UCSD-AML1 (cell line): Measurements from ENCODE around the gene EVA1C.
"Not testable (repeated sequence)": the region's sequence is repeated elsewhere in the genome, so short reads cannot be mapped to it uniquely, and the experiment has no call there.

Experiments used
- DNase-seq: peaks from one replicate; lab custom pipeline; 2025; ENCODE audit not compliant: unreplicated experiment; lab: John Stamatoyannopoulos, UW

The EVA1C gene

DNA sequence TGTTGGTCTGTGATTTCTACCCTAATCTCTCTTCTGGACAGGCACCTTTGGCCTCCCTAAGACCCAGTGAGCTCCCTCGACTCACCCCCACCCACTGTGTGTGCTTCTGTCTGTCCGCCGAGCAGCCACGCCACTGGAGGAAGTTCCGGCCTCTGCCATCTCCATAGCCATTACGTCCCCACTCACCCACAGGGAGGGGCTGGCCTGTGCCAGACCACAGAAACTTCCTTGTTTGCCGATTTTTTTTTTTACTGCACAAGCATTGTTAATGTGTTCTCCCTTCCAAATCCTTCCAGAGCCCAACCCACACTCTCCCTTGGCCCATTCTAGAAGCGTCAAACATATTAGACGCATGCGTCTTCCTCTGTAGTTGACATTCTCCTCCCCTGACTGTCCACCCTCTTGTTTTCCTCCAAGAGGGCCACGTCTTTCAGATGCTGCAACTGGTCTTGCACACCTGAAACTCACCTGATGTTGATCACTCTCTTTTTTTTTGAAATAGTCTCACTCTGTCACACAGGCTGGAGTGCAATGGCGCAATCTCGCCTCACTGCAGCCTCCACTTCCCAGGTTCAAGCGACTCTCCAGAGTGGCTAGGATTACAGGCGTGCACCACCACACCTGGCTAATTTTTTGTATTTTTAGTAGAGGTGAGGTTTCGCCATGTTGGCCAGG lies 72.3 kb downstream of the EVA1C start:
- peak; percentile 54 for DNase-seq

DNA sequence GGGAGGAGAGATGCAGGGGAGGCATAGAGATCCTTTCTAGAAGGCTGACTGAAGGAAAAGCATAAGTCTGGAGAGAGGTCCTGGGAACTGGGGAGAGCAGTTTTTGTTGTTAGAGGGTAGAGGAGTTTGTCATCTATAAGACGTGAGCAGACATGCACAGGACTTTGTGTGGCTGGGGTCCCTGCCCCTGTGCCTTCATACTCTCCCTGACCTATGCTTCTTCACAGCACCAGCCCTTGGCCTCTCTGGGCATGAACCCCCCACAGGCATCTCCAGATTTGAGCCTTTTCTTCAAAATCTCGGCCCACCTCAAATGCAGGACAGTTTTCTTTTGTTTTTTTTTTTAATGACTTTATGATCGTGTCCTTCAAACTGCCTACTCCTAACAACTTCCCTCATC lies 79.9 kb downstream of the EVA1C start:
- no peak for DNase-seq

DNA sequence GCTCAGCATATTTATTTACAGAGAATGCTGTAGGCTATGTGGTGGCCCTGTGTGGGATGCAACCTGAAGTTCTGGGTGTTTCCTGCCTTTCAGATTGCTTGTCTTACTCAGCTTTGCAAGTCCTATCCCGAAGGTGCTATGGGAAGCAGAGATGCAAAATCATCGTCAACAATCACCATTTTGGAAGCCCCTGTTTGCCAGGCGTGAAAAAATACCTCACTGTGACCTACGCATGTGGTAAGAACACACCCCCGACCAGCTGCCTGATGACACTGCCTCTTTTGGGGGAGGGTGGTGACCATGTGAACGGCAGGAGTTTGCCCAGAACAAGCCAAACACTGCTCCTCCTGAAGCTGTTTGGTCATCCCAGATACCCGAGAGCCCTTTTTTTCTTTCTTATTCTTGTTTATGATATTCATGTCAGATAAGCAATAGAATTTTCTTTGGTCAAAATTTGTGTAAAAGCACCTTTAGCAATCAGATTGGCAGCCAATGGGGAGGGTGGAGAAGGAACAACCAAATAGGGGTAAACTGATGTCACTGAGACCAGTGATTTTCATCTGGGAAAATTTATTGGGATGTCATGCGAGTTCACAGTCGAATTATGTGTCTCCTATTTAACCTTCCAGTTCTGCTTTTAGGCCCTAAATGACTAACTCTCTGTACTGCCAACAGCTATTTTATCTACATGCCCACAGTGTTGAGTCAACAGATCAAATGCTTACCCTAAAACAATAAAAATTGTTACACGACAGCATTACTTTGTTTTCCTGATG lies 82.6 kb downstream of the EVA1C start:
- no peak for DNase-seq

DNA sequence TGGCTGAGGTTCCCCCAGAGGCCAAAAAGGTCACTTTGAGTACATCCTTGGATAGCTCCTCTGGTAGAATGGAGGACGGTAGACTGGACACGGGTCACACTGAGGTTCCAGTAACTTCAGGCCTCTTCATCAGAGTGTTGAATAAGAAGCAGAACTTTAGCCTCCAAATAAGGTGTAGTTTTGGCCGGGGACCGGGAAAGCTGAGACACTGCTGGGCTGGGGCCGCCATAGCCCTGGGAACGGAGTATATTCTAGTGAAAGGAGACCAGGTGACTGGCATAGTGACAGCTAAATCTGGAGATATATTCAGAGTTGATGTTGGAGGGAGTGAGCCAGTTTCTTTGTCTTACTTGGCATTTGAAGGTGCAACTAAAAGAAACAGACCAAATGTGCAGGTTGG lies 84.1 kb downstream of the EVA1C start:
- DNase-seq, result no peak

DNA sequence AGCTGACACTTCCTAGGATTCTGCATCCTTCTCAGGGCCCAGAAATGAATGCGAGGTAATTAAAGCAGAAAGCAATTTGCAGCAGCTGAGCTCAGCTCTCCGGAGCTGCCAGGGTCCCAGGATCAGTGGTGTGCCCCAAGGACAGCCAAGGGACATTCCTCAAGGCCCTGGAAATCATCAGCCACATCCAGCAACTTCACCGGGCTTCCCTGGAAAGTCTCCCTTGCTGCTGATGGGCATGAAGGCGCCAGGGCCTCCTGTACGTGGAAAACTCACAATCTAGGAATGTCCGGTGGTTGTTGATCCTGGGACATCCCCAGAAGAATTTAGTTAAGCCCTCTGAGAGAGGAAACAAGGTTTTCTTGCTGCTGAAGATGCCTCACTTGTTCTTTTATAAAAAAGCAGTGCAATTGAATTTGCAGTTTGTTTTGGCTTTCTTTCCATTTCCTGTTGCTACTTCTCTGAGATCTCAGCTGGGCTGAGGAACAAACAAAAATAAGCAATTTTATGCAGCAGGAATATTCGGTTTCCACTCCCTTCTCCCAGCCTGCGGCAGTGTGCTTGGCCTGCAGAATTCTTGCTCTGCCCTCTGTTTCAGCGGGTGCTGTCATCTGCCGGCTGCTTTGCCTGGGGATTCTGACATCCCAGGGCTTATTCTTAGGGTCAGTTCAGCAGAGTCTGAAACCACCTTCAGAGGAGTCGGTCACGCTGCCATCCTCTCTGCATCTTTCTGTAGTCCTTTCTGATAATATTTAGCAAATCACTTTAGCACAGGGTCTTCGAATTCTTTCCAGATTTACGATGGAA lies 86.9 kb downstream of the EVA1C start:
- DNase-seq, result no peak

DNA sequence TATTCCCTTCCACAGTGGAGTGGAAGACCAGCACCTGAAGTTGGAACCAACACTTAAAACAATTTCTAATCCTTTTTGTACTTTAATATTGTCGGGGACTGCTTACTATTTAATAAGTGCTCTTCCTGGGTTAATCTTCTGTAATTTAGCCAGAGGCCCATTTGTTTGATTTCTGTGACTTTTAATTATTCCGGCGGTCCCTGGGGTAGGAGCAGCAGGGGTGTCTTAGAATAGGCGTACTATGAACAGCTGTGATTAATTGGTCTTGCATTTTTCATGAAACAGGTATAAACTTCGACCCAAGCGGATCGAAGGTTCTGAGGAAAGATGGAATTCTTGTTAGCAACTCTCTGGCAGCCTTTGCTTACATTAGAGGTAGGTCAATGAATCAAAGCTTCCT lies 91.1 kb downstream of the EVA1C start:
- not testable (repeated sequence) for DNase-seq

DNA sequence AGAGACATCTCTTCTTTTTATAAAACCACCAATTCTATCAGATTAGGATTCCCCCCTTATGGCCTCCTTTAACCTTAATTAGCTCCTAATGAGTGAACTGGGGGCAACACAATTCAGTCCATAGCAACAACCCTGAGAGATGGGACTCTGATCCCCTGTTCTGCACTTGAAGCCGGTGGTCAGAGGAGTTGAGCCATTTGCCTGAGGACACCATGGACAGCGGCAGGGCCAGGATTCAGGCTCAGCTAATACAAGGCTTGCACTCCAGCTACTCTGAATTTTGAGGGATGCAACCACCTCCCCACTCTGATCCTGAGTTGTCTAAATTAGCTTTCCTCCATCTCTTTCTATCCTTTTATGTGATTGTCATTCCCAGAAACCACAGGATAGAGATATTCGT lies 93.3 kb downstream of the EVA1C start:
- DNase-seq, result not testable (repeated sequence)

DNA sequence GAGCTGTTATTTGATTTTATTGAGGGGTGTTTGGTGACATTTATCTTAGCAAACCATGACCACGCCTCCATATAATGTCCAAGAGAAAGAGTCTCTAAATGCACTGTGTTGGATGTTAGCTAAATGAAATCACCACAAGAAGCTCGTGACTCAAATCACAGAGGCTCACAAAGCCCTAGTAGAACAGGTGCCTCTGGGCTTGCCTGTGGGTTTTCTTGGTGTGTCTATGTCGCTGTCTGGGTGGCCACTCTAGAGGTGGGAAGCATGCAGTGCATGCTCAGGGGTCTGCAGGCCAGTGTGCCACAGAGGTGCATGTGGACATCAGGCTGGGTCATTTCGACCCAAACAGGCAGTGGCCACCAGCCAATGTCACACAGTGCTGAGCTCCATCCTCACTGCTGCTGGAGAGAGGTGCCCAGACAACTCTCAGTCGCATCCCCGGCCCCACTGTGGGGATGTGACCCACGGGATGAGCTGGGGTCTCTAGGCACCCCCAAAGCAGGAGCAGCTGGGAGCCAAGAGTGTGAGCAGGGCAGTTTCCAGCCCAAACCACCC lies 94.0 kb downstream of the EVA1C start:
- DNase-seq, result not testable (repeated sequence)

DNA sequence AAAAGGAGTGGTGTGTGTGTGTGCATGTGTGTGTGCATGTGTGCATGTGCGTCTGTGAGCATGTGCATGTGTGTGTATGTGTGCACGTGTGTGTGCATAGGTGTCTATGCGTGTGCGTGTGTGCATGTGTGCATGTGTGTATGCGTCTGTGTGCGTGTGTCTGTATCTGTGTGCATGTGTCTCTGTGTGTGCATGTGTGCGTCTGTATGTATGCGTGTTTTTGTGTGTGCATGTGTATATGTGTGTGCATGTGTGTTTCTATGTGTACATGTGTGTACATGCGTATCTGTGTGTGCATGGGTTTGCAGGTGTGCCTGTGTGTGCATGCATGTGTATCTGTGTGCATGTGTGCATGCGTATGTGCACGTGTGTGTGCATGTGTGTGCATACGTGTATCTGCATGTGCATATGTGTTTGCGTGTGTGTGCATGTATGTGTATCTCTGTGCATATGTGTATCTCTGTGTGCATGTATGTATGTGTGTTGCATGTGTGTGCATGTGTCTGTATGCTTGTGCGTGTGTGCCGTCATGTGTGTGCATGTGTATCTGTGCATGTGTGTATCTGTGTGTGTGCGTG lies 94.9 kb downstream of the EVA1C start:
- DNase-seq, result no peak

DNA sequence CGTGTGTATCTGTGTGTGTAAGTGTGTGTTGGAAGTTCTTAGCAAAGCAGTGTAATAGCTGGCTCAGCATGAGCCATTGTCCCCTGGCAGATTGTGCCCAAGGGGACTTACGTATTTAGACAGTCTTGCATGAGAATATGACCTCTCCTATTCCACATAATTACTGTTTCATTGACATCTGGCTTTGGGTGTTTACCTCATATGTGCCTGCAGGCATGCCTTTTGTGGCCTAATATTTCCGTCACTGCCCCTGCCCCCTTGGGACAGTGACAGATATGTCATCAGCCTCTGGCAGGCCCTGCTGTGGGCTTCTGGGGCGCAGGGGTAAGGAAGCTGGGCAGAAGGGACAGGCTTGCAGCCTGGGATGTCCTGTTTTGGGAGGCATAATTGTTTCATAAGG lies 95.5 kb downstream of the EVA1C start:
- DNase-seq, result not testable (repeated sequence)

DNA sequence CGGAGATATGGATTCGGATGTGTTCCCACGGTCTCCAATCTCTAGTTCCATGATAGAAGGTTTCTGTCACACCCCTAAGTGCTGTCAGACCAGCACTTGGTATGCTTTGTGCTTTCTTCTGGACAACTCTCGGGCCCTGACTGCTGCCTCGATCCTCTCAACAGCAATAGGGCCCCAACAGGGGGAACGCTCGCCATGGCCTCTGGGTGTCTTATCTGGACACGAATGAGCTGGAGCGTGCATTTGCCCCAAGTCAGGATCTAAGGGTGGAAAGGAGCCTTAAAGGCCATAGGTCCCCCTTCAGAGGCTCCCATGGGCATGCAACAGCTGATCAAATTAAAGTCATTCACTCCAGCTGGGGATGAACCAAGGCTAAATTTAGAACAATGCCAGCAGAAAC lies 96.1 kb downstream of the EVA1C start:
- DNase-seq, result no peak

DNA sequence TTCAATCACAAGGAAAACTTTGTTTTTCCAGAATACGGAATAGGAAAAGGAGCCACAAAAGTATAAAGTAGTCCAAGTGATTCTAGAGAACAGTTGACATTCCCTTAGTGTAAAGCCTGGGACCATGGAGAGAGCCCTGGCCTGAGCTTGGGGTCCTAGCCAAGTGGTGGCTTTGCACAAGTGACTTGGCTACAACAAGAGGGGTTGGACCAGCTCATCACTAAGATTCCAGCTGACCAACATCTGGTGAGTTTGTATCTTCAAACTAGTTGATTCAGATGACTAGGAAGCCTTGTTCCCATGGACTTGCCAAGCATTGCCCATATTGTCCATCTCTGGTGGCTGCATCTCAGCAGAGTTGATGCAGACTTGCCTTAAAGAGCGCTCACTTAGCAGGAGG lies 96.5 kb downstream of the EVA1C start:
- DNase-seq, result not testable (repeated sequence)

DNA sequence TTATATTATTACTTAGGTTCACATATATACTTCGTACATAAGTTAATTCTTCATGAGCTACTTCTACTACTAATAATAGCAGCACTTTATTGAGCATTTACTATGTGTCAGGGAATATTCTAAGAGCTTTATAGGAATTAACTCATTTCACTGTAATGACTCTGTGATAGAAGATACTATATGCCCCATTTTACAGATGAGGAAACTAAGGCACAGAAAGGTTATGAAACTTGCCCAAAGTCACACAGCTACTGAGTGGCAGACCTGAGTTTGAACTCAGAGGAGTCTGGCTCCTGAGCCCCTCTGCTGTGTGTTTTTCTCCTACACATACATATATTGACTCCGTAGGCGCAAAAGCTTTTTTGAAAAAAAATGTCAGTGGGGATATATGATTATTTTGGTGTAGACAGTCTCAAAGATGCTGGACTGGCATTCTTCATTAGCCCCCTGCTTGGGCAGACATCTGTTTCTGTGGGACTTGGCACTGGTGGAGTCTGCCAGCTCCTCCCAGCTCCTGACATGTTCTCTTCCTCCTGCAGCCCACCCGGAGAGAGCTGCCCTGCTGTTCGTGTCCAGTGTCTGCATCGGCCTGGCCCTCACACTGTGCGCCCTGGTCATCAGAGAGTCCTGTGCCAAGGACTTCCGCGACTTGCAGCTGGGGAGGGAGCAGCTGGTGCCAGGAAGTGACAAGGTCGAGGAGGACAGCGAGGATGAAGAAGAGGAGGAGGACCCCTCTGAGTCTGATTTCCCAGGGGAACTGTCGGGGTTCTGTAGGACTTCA lies 102.0 kb downstream of the EVA1C start:
- DNase-seq, result no peak

DNA sequence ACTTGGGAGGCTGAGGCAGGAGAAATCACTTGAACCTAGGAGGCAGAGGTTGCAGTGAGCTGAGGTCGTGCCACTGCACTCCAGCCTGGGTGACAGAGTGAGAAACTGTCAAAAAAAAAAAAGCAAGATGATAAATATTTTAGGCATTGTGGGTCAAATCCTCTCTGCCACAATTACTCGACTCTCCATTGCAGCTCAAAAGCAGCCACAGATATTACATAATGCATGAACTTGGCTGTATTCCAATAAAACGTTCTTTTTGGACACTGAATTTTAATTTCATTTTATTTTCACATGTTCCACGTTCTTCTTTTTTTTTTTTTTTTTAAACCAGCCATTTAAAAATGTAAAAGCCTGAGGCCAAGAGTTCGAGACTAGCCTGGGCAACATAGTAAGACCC lies 103.4 kb downstream of the EVA1C start:
- no peak for DNase-seq

DNA sequence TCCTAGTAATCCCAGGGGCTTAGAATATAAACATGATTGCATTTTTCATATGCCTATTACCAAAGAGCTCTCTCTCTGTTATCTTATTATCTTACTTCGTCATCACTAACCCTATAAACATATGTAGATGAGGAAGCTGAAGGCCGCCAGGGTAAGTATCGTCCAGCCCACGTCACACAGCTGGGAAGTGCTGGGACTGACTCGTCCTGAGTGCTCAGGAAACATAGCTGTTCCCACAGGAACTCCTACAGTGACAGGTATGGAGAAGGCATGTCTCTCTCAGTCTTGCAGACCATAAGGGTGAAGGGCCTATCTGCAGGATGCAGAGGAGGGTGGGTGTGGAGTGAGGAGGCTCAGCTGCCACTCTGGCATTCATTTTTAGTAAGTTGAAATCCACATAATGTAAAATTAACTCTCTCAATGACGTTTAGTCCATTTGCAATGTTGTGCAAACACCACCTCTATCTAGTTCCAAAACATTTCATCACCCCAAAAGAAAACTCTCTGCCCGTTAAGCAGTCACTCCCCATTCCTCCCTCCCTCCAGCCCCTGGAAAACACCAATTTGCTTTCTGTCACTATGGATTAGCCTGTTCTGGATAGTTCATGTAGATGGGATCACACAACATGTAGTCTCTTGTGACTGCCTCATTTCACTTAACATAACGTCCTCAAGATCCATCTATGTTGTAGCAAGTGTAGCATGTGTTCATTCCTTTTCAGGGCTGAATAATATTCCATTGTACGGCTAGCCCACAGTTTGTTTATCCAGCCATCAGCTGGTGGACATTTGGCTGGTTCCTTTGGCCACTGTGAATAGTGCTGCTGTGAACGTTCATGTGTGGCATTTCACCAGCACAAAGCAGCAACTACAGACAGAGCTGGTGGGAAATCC lies 104.5 kb downstream of the EVA1C start:
- DNase-seq, result peak; percentile 40

DNA sequence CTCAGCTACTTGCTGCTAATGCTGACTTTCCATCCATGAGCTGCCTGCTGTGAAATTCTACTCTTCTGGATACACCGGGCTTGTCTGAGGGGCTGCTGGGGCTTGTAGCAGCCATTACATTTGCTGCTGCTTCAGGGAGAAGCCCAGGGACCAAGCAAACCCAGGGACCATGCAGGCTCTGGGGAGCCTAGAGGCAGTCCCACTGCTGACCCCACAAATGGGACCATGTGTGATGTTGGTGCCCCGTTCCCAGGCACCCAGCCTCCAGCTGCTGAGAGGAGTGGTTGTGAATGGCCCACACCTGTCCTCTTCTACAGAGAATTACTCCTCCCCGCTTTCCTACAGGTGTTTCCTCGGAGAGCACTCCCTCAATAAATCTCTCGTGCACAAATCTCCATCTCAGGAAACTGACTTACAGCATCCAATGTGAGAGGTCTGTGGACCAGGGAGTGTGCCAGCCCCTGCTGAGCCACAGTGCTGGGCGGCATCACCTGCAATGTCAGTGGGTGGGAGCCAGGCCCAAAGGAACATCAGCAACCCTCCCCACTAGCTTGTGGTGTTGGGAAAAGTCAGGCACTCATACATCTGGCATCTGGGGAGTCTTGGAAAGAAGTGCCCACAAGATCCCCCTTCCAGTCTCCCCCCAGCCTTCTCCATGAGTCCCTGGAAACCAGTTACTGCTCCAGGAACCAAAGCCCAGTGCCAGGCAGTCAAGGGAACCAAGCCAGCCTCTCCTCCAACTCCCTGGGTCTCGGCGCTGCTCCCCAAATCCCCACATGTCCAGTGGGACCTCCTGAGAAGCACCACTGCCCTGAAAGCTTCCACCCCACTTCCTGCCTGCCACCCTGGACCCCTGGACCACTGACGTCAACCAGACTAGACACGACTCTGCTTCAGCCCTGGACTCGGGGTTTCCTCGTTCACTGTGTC lies 107.7 kb downstream of the EVA1C start:
- no peak for DNase-seq

DNA sequence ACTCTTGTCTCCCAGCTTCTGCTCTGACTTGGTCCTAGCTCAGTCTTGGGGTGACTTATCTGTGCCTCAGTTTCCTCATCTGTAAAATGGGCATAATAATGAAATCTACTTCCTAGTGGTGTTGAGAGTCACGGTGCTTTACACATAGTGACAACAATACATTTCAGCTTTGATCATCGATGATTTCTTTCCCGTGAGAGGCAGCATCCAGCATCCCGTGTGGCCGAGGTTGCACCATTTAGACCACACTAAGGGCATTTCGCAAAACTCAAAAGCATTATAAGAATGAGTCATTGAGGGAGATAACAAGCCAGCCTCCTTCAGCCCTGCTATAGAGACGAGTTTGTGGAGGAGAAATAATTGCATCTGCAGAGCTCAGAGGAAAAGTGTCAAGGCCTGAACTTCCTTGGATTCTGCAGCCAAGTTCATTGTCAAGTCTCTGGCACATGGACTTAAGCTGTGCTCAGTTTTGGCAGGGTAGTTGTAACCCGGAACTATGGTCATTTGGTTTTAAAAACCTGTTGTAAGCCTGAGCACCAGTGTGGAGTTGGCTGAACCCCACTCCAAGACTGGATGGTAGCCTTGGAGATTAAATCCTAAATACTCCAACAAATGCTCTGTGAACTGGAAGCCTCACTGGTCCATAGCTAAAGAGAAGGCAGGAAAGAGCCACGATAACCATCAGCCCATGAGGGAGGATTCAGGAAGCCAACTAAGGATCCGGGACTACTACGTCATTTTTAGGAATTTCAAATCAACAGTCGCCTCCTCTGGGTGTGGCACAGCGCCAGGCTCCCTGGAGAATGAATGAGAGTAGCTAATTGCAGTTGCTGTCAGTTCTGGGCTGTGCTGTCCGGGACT lies 108.6 kb downstream of the EVA1C start:
- no peak for DNase-seq
